Activated T-helper 2 cell treated with anti-CD3 and anti-CD28 coated beads, Interferon-gamma antibody, Interleukin-2, Interleukin-4, amounts not matched to agents 10 μg/mL and 5 μg/mL and 100 μg/mL, durations not matched to agents 14 hours and 24 hours and 36 hours (primary cell): ENCODE data around the gene RNF112. TPM values are rescaled to one million over a fixed set of nuclear protein-coding genes. Genes with fewer than 3 reads are reported as not detected.

Experiments
- DNase-seq: peaks from one replicate; pipeline ENCODE4 v3.0.0; 2021; ENCODE audit warnings: low spot score
- H3K27ac Mint-ChIP-seq: one replicate; pipeline ENCODE4 v1.8.0; 2021; ENCODE audit warnings: mixed read lengths
- H3K27me3 Mint-ChIP-seq: one replicate; pipeline ENCODE4 v1.8.0; 2021; ENCODE audit warnings: low read depth, mixed read lengths
- H3K36me3 Mint-ChIP-seq: one replicate; pipeline ENCODE4 v1.8.0; 2021; ENCODE audit warnings: low read depth, mixed read lengths
- H3K4me1 Mint-ChIP-seq: one replicate; pipeline ENCODE4 v1.8.0; 2021; ENCODE audit warnings: low read depth, mixed read lengths
- H3K4me3 Mint-ChIP-seq: one replicate; pipeline ENCODE4 v1.8.0; 2021; ENCODE audit warnings: low read depth, mild to moderate bottlenecking, moderate library complexity, mixed read lengths
- H3K9me3 Mint-ChIP-seq: one replicate; pipeline ENCODE4 v1.8.0; 2021; ENCODE audit warnings: mixed read lengths
- intact Hi-C: fragments of 100-400 bp; cut with micrococcal nuclease; formaldehyde crosslinking; loops from one replicate; pipeline ENCODE4 v1.15.1; 2023
- total RNA-seq: library from RNA; stranded (reverse); gene quantifications from 2 replicates; pipeline ENCODE4 v1.2.3, GENCODE V29; 2022

RNF112 gene
- total RNA-seq, 1 donor from 2014 or later = 0.16 TPM

DNA sequence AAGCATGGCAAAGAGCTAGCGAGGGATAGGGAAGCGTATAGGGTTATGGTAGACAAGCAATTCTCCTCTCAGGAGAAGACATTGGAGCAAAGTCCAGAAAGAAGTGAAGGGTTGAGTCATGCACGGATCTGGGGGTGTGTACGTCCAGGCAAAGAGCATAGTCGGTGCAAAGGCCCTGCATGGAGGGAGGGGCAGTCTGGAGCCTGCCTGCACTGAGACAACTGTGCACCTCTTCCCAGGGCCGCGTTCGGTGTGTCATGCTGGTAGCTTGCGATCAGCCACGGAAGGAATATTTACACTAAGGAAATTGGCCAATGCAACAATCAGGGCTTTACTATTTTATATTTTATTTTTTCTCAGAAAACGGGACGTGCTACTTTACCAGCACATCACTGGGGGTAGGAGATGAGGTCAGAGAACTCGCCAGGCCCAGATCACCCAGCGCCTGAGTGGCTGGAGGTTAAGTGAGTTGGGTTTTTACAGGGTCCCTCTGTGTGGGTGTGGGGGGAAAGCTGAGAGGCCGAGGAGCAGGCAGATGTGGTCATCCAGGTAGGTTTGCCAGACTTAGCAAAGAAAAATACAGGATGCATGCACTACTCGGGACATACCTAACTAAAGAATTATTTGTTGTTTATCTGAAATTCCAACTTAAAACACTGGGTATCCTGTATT, 41.8 kb upstream of the RNF112 start:
- no peaks in the 10 kb centered on the region for H3K36me3 Mint-ChIP-seq
- no peaks in the 10 kb centered on the region for H3K27me3 Mint-ChIP-seq
- H3K4me3 Mint-ChIP-seq = no peak overlapping the region
- peaks cover 40% of the 10 kb centered on the region for H3K4me1 Mint-ChIP-seq
- intact Hi-C loops = no loop called here
- H3K27ac Mint-ChIP-seq = no peak overlapping the region
- DNase-seq = no peak
- H3K9me3 Mint-ChIP-seq = no peaks in the 10 kb centered on the region

DNA sequence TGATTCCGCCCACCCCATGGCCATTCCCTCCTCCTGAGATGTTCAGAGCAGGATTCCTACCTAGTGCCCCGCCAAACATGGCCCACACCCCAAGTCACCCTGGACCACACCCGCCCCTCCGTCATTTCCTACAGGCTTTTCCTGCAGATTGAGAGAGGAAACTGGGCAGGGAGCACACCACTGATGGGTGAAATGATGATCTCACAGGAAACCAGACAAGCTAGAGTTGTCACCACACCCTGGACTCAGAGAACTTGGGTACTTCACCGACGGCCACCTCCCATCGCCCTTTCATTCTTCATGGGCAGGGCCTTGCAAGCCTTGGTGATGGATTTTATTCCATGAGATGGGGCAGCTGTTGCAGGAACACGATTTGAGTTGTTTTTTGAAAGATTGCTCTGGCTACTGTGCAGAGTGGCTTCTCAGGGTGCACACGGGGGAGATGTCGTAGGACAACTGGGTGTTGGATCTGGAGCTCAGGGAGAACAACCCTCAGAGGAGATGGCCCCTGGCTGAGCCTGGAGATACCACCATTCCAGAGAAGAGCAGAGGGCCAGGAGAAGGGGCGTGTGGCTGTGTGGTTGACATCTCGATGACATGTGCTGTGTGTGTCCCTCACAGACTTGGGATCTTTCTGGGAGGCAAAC, 41.1 kb upstream of the RNF112 start:
- peak overlapping the region; percentile 43 for H3K4me3 Mint-ChIP-seq
- intact Hi-C loops = loop anchor here (10.0 kb wide), 2 partner anchors 275 to 395 kb away; partner anchors contain the start of gene ALDH3A2

DNA sequence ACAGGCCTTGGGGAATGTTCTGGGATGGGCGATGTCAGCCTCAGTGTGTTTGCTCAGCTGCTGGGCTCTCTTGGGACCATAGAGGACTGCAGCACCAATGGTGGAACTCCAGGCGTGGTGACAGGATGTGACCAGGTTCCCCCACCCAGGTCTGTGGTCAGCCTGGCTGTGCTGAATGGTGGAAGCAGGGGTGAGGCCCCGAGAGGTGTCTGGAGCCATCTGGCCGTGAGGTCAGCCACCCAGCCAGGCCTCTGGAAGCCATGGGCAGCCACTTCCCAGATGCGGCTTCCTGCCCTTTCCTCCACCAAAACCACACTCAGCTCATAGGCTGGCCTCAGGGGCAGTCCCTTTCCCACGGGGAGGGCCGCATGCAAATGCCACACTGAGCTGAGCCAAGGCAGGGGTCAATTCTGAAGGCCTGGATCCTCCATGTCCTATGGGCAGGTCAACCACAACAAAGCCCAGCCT, 40.5 kb upstream of the RNF112 start:
- Mint-ChIP-seq H3K9me3 (no peaks in the 10 kb centered on the region), H3K27ac (peak overlapping the region; percentile 71), H3K4me3 (peak overlapping the region; percentile 43), H3K36me3 (no peaks in the 10 kb centered on the region), H3K27me3 (no peaks in the 10 kb centered on the region), H3K4me1 (peaks cover 45% of the 10 kb centered on the region)
- intact Hi-C loops = loop anchor here (10.0 kb wide), 2 partner anchors 274 to 394 kb away; partner anchors contain the start of gene ALDH3A2
- DNase-seq = no peak

More for the DNA sequence above, 41.1 kb upstream of the RNF112 start:
- H3K4me1 Mint-ChIP-seq = peaks cover 45% of the 10 kb centered on the region
- H3K27ac Mint-ChIP-seq = peak overlapping the region; percentile 71
- no peaks in the 10 kb centered on the region for H3K36me3 Mint-ChIP-seq
- peak; percentile 50 for DNase-seq
- H3K9me3 Mint-ChIP-seq = no peaks in the 10 kb centered on the region
- no peaks in the 10 kb centered on the region for H3K27me3 Mint-ChIP-seq

DNA sequence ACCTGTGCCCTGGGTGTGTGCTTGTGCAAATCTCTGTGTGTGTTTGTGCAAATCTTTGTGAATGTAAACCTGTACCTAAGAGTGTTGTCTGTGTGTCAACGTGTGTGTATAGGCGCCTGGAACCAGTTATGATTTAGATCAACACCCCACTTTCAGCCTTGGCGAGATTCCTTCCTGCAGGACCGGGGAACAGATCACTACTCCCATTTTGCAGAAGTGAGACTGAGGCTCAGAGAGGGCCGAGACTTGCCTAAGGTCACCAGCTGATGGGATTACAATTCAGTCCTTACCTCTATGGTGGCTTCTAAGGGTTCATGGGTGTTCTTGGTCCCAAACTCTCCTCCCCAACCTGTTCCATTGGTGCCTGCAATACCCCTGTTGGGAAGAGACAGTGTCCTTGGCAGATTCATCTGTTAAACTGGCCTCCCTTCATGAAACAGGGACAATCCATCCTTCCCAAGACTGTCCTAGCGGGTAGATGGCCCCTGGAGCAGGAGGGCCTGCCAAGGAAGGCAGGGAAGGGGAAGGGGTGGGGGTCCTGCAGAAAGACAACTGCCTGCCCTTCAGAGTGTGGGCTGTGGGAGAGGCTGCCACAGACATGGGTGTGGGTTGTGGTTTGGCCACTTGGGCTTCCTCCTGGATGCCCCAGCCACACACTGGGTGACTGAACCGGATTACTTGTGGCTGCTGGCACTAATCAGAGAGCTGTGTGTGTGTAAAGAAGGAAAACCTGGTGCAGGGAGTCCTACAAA, 39.6 kb upstream of the RNF112 start:
- no peak for DNase-seq
- H3K27ac Mint-ChIP-seq = no peak overlapping the region
- intact Hi-C loops = loop anchor here (10.0 kb wide), 2 partner anchors 273 to 393 kb away; partner anchors contain the start of gene ALDH3A2
- H3K4me3 Mint-ChIP-seq = no peak overlapping the region
- no peaks in the 10 kb centered on the region for H3K36me3 Mint-ChIP-seq
- H3K27me3 Mint-ChIP-seq = no peaks in the 10 kb centered on the region
- no peaks in the 10 kb centered on the region for H3K9me3 Mint-ChIP-seq
- peaks cover 48% of the 10 kb centered on the region for H3K4me1 Mint-ChIP-seq

DNA sequence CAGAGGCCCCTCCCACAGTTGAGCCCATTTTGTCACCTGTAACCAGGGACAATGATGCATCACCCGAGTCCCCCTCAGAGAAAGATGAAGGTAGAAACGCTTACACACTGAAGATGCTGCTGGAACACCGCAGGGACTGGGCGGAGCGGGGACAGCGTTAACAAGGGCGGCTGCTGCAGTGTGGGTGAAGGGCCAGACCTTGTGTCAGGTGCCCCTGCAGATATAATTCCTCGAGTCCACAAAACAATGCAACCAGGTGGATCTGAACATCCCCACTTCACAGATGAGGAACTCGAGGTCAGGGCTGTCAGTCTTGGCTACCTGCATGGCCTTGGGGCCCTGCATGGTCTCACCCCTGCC, 39.0 kb upstream of the RNF112 start:
- no peaks in the 10 kb centered on the region for H3K27me3 Mint-ChIP-seq
- H3K9me3 Mint-ChIP-seq = no peaks in the 10 kb centered on the region
- H3K4me3 Mint-ChIP-seq = no peak overlapping the region
- intact Hi-C loops = loop anchor here (10.0 kb wide), 2 partner anchors 273 to 393 kb away; partner anchors contain the start of gene ALDH3A2
- H3K4me1 Mint-ChIP-seq = peaks cover 51% of the 10 kb centered on the region
- DNase-seq = no peak
- H3K36me3 Mint-ChIP-seq = no peaks in the 10 kb centered on the region
- H3K27ac Mint-ChIP-seq = no peak overlapping the region

DNA sequence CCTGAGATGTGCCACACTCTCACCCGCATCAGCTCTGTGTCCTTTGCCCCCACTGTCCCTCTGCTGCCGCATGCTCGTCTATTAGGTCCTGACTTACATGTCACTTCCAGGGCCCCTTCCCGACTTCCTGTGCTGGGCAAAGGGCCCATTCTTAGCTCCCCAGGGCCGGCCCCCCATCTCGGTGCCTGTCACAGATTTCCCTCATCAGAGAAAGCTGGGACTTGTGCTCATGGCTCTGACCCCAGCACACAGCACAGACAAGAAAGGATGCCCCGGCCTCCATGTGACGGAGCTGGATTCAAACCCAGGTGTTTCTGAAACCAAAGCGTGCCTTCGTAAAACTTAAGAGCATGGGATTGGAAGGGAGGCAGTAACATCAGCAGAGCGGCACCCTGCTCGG, 38.6 kb upstream of the RNF112 start:
- Mint-ChIP-seq H3K27me3 (no peaks in the 10 kb centered on the region), H3K4me1 (peaks cover 52% of the 10 kb centered on the region), H3K9me3 (no peaks in the 10 kb centered on the region), H3K27ac (no peak overlapping the region), H3K36me3 (no peaks in the 10 kb centered on the region), H3K4me3 (no peak overlapping the region)
- no peak for DNase-seq
- intact Hi-C loops = loop anchor here (10.0 kb wide), 2 partner anchors 272 to 392 kb away; partner anchors contain the start of gene ALDH3A2

DNA sequence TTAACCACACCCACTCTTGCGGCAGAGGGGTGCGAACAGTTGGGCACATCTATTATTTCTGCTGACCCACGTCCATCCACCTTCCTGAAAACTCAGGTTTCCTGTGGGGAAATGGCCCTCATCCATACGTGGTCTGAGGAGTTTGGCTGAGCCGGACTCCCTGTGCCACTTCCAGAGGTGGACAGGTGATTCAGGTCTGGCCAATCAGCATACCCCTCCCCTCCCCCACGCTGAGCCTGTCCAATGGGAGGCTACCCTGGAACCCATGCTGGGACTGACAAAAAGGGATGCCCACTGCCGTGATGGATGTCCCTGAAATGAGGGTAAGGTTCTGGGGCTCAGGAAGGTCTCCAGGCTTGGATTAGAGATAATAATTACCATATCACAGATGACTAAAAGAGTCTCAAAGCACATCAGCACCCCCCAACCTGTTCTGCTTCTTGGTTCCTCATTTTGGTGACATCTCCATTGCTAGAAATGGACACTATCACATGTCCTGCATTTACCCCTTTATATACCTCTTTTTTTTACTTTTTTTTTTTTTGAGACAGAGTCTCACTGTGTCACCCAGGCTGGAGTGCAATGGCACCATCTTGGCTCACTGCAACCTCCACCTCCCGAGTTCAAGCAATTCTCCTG, 38.0 kb upstream of the RNF112 start:
- intact Hi-C loops = loop anchor here (10.0 kb wide), 2 partner anchors 272 to 392 kb away; partner anchors contain the start of gene ALDH3A2
- peaks cover 52% of the 10 kb centered on the region for H3K4me1 Mint-ChIP-seq
- H3K27ac Mint-ChIP-seq = no peak overlapping the region
- no peak overlapping the region for H3K4me3 Mint-ChIP-seq
- no peaks in the 10 kb centered on the region for H3K27me3 Mint-ChIP-seq
- H3K9me3 Mint-ChIP-seq = no peaks in the 10 kb centered on the region
- no peak for DNase-seq
- H3K36me3 Mint-ChIP-seq = no peaks in the 10 kb centered on the region

DNA sequence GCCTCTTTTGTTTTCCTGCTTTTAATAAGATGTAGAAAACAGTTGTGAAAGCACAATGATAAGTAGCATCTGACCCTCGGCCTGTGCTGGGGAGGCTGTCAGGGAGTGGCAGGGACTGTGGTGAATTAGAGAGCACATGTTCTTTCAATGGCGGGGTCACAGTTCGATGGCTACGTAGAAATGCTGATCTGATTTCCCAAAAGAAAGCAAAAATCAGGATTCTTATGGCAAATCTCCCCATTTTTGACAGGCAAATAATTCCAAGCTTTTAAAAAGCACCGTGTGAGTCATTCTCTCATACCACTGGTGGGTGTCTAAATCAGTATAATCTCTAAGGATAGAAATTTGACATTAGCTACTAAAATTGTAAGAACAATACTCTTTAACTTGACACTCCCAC, 36.9 kb upstream of the RNF112 start:
- intact Hi-C loops = loop anchor here (10.0 kb wide), 2 partner anchors 271 to 391 kb away; partner anchors contain the start of gene ALDH3A2
- Mint-ChIP-seq H3K27me3 (no peaks in the 10 kb centered on the region), H3K9me3 (no peaks in the 10 kb centered on the region), H3K4me3 (no peak overlapping the region), H3K36me3 (no peaks in the 10 kb centered on the region), H3K4me1 (peaks cover 45% of the 10 kb centered on the region), H3K27ac (no peak overlapping the region)
- no peak for DNase-seq

DNA sequence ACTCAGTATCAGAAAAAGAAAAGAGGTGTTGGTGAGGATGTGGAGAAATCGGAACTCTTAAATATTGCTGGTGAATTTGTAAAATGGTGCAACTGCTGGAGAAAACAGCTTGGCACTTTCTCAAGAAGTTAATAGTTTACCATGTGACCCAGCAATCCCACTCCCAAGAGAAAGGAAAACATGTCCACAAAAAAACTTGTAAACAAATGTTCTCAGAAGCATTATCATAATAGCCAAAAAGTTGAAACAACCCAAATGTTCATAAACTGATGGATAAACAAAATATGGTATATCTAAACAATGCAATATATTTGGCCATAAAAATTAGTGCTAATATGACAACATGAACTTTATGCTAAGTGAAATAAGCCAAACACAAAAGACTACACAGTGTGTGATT, 35.3 kb upstream of the RNF112 start:
- no peaks in the 10 kb centered on the region for H3K9me3 Mint-ChIP-seq
- H3K4me3 Mint-ChIP-seq = no peak overlapping the region
- no peak for DNase-seq
- H3K4me1 Mint-ChIP-seq = peaks cover 35% of the 10 kb centered on the region
- H3K36me3 Mint-ChIP-seq = peaks cover 12% of the 10 kb centered on the region
- intact Hi-C loops = loop anchor here (5.0 to 10.0 kb wide), 4 partner anchors 132 to 1188 kb away; partner anchors contain the start of gene ALDH3A2
- no peaks in the 10 kb centered on the region for H3K27me3 Mint-ChIP-seq
- H3K27ac Mint-ChIP-seq = no peak overlapping the region

DNA sequence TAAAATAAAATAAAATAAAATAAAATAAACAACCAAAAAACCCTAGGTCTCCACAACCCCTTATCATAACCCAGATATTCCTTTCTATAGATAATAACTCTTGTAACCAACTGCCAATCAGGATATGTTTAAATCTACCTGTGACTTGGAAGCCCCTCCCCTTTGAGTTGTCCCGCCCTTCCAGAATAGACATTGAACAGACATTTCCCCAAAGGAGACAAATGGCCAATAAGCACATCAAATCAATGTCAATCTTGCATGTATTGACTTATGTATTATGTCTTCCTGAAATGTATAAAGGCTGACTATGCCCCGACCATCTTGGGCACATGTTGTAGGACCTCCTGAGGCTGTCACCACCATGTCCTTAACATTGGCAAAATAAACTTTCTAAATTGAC, 34.2 kb upstream of the RNF112 start:
- H3K36me3 Mint-ChIP-seq = peaks cover 20% of the 10 kb centered on the region
- peaks cover 24% of the 10 kb centered on the region for H3K4me1 Mint-ChIP-seq
- H3K27ac Mint-ChIP-seq = peak overlapping the region; percentile 97
- DNase-seq = no peak
- H3K27me3 Mint-ChIP-seq = no peaks in the 10 kb centered on the region
- intact Hi-C loops = loop anchor here (5.0 to 10.0 kb wide), 4 partner anchors 130 to 1190 kb away; partner anchors contain the start of gene ALDH3A2
- H3K4me3 Mint-ChIP-seq = peak overlapping the region; percentile 98
- no peaks in the 10 kb centered on the region for H3K9me3 Mint-ChIP-seq

DNA sequence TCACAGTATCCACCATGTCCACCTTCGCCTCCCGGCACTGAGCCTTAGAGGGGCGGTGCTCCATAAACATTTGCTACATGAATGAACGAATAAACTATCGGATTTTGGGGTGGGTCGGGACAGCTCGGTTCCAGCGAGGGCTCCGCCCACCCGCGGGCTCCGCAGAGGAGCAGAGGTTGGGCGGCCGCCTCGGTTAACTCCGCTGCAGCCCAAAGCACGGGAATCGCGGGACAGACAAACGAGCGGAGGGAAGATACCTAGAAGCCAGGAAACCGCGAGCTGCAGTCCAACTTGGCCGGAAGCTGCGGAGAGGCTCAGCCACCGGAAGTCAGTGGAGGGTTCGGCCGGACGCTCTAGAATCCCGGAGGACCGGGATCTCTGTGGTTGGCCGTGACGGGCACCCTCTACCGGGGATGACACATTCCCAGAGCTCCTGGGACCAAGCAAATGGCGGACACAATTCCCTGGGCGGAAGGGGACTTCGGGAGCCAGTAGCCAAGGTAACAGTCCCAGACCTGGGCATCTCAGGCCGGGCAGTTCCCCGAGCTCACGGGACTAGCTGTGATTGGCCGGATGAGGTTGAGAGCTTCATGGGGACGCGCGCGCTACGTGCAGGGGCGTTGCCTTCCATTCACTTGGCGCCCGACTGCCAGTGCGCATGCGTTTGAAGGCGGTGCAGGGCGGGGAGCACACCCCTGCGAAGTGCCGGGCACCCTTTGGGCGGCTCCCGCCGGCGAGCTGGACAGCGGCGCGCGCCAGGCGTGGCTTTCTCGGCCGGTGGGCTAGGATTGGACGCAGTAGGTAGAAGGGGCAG, 33.2 kb upstream of the RNF112 start:
- Mint-ChIP-seq H3K4me3 (peak overlapping the region; percentile 98), H3K9me3 (no peaks in the 10 kb centered on the region), H3K27me3 (no peaks in the 10 kb centered on the region), H3K4me1 (peaks cover 21% of the 10 kb centered on the region), H3K36me3 (peaks cover 23% of the 10 kb centered on the region), H3K27ac (peak overlapping the region; percentile 97)
- intact Hi-C loops = loop anchor here (1.0 to 10.0 kb wide), 5 partner anchors 16 to 1191 kb away; partner anchors contain the start of genes ALDH3A2 and B9D1
- peak; percentile 98 for DNase-seq
